Kidney epithelial cell (primary cell): ENCODE results near the gene MPDZ. TPM values are rescaled to one million over a fixed set of nuclear protein-coding genes. Genes with fewer than 3 reads are reported as not detected.

ENCODE experiments used
- DNase-seq: peaks from one replicate; pipeline ENCODE4 v3.0.0-alpha.2; 2010; ENCODE audit warnings: low read depth
- H3K27me3 ChIP-seq: 2 replicates; pipeline ENCODE4 v1.6.0; 2011; ENCODE audit warnings: low read length; ENCODE audit not compliant: control insufficient read depth, insufficient read depth
- H3K36me3 ChIP-seq: 2 replicates; pipeline ENCODE4 v1.5.1; 2011; ENCODE audit warnings: low read length; ENCODE audit not compliant: control insufficient read depth, insufficient read depth
- H3K4me3 ChIP-seq: 2 replicates; pipeline ENCODE4 v1.5.1; 2011; ENCODE audit warnings: low read depth, mild to moderate bottlenecking, control low read depth, low read length
- CTCF ChIP-seq: IDR thresholded peaks from 2 replicates; pipeline ENCODE4 v1.5.1; 2011; ENCODE audit warnings: mild to moderate bottlenecking, moderate library complexity, low read length, control low read depth, inconsistent platforms; ENCODE audit not compliant: insufficient read depth, poor library complexity, severe bottlenecking
- total RNA-seq: library from RNA; depleted of rRNA; stranded (reverse); fragments of >200 nt; gene quantifications from 2 replicates; pipeline ENCODE4 v1.2.3, GENCODE V29; 2015

The MPDZ gene
- total RNA-seq, 1 donor from 2014 or later = 17.3 TPM

- no peak for DNase-seq
- no peak overlapping the region for H3K4me3 ChIP-seq
- no peaks in the 10 kb centered on the region for H3K36me3 ChIP-seq
- TF ChIP-seq CTCF = no peak
- H3K27me3 ChIP-seq = no peaks in the 10 kb centered on the region
Measured at GRCh38 chr9:13215791-13216554, 63.5 kb downstream of the MPDZ start.

- Histone ChIP-seq H3K4me3 (no peak overlapping the region), H3K36me3 (no peaks in the 10 kb centered on the region), H3K27me3 (no peaks in the 10 kb centered on the region)
- no peak for DNase-seq
- TF ChIP-seq CTCF = no peak
Measured at GRCh38 chr9:13213998-13214397, 65.5 kb downstream of the MPDZ start.

- no peak for DNase-seq
- no peak for TF ChIP-seq CTCF
- no peaks in the 10 kb centered on the region for H3K36me3 ChIP-seq
- H3K4me3 ChIP-seq = no peak overlapping the region
- H3K27me3 ChIP-seq = no peaks in the 10 kb centered on the region
Measured at GRCh38 chr9:13213337-13213736, 66.2 kb downstream of the MPDZ start.

- H3K36me3 ChIP-seq = no peaks in the 10 kb centered on the region
- H3K27me3 ChIP-seq = no peaks in the 10 kb centered on the region
- TF ChIP-seq CTCF = no peak
- no peak overlapping the region for H3K4me3 ChIP-seq
- DNase-seq = no peak
Measured at GRCh38 chr9:13210306-13210705, 69.2 kb downstream of the MPDZ start.

GRCh38 chr9:13209498-13209897, 70.0 kb downstream of the MPDZ start:
- no peaks in the 10 kb centered on the region for H3K27me3 ChIP-seq
- TF ChIP-seq CTCF = no peak
- no peaks in the 10 kb centered on the region for H3K36me3 ChIP-seq
- no peak for DNase-seq
- H3K4me3 ChIP-seq = no peak overlapping the region

GRCh38 chr9:13205824-13206223, 73.7 kb downstream of the MPDZ start:
- no peak for DNase-seq
- TF ChIP-seq CTCF = no peak

More at GRCh38 chr9:13205824-13206223, 73.7 kb downstream of the MPDZ start:
- Histone ChIP-seq H3K4me3 (no peak overlapping the region), H3K36me3 (peaks cover 2% of the 10 kb centered on the region), H3K27me3 (no peaks in the 10 kb centered on the region)
